ENCODE data around the gene WWP2. TPM values are rescaled to one million over a fixed set of nuclear protein-coding genes. Genes with fewer than 3 reads are reported as not detected.
"Not testable (repeated sequence)": the region's sequence is repeated elsewhere in the genome, so short reads cannot be mapped to it uniquely, and the experiment has no call there.

Gene WWP2
- total RNA-seq, 1 donor from 2014 or later, result 39.9 TPM

- no peak for TF ChIP-seq CTCF (IDR thresholded peaks at IDR 0.05)
- Mint-ChIP-seq H3K27me3 (ENCODE audit: low read depth) (no peaks in the 10 kb centered on the region), H3K4me1 (ENCODE audit: low read depth) (peaks cover 34% of the 10 kb centered on the region), H3K9me3 (ENCODE audit: low read depth) (no peaks in the 10 kb centered on the region), H3K27ac (ENCODE audit: unreplicated experiment) (peak overlapping the region; percentile 42), H3K36me3 (ENCODE audit: low read depth) (no peaks in the 10 kb centered on the region), H3K4me3 (ENCODE audit: unreplicated experiment) (no peak overlapping the region)
- DNase-seq (ENCODE audit: low spot score), result no peak
Measured at GRCh38 chr16:69847643-69848042, 85.5 kb downstream of the WWP2 start.

DNA sequence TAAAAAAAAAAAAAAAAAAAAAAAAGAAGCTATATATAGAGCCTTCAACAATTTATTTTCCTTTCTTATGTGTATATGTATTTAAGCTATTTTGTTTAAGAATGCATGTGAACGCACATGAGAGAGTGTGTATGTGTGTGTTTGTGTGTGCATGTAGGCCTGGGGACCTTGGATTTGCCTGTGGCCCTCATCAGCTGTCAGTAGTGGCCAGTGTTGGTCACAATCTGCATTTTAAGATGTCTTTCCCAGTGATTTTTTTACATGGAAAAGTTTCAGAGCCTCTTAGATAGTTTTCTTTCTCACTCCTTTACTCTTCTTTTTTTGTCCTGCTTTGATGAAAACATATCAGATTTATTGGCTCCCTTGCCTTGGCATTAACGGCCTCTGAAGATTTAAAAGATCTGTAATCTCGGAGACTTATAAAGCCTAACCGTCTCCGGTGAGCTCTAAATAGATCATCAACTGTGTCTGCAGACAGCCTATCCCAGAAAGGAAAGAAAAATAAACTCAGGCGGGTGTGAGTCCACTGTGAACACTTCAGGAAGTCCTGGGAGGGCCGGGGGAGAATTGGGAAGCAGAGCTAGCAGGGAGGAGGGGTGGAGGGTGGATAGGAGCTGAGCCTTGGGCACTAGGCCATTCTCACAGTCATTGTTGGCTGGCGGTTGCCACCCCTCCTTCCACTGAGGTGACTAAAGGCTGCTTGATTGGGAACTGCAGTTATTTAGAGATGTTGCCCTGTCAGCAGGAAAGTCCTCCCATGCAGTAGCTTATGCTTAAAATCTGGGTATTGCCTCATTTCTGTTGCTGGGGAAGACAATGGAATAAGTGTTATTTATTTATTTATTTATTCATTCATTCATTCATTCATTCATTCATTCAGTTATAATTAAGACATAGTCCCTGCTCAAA, 86.8 kb downstream of the WWP2 start:
- Mint-ChIP-seq H3K27ac (ENCODE audit: unreplicated experiment) (peak overlapping the region; percentile 97), H3K27me3 (ENCODE audit: low read depth) (no peaks in the 10 kb centered on the region), H3K36me3 (ENCODE audit: low read depth) (no peaks in the 10 kb centered on the region), H3K9me3 (ENCODE audit: low read depth) (no peaks in the 10 kb centered on the region), H3K4me3 (ENCODE audit: unreplicated experiment) (peak overlapping the region; percentile 61), H3K4me1 (ENCODE audit: low read depth) (peaks cover 37% of the 10 kb centered on the region)
- DNase-seq (ENCODE audit: low spot score), result no peak
- peak; percentile 71 for TF ChIP-seq CTCF (IDR thresholded peaks at IDR 0.05)

DNA sequence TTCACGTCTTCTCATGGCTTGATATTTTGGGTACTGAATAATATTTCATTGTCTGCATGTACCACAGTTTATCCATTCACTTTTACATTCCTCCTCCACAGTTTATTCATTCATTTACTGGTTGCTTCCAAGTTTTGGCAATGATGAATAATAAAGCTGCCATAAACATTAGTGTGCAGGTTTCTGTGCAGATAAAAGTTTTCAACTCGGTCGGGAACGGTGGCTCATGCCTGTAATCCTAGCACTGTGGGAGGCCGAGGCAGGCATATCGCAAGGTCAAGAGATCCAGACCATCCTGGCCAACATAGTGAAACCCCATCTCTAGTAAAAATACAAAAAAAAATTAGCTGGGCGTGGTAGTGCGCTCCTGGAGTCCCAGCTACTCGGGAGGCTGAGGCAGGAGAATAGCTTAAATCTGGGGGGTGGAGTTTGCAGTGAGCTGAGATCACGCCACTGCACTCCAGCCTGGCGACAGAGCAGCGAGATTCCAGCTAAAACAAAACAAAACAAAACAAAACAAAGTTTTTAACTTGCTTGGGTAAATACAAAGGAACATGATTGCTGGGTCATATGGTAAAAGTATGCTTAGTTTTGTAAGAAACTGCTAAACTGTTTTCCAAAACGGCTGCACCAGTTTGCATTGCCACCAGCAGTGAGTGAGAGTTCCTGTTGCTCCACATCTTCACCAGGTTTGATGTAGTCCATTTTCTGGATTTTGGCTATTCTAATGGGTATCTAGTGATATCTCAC, 89.5 kb downstream of the WWP2 start:
- no peak overlapping the region for H3K27ac Mint-ChIP-seq (ENCODE audit: unreplicated experiment)
- H3K27me3 Mint-ChIP-seq (ENCODE audit: low read depth), result no peaks in the 10 kb centered on the region
- H3K36me3 Mint-ChIP-seq (ENCODE audit: low read depth), result no peaks in the 10 kb centered on the region
- no peak for TF ChIP-seq CTCF (IDR thresholded peaks at IDR 0.05)
- no peak for DNase-seq (ENCODE audit: low spot score)
- H3K4me1 Mint-ChIP-seq (ENCODE audit: low read depth), result peaks cover 43% of the 10 kb centered on the region
- H3K9me3 Mint-ChIP-seq (ENCODE audit: low read depth), result no peaks in the 10 kb centered on the region
- H3K4me3 Mint-ChIP-seq (ENCODE audit: unreplicated experiment), result no peak overlapping the region

DNA sequence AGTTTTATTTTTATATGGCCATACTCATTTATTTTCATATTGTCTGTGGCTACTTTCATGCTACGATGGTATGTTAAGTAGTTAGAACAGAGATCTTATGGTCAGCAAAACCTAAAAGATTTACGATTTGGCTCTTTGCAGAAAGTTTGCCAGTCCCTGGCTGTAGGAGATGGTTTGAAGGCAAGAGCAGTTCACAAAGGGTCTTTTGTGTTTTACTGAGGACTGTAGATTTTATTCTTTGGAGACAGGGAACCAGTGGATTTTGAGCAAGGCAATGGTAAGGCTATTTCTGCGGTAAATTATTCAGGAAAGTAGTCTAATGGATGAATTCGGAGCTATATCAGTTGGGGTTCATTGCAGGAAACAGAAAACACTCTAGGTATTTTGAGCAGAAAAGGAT, 90.7 kb downstream of the WWP2 start:
- no peaks in the 10 kb centered on the region for H3K36me3 Mint-ChIP-seq (ENCODE audit: low read depth)
- no peak for TF ChIP-seq CTCF (IDR thresholded peaks at IDR 0.05)
- no peak overlapping the region for H3K4me3 Mint-ChIP-seq (ENCODE audit: unreplicated experiment)
- no peak overlapping the region for H3K27ac Mint-ChIP-seq (ENCODE audit: unreplicated experiment)
- no peaks in the 10 kb centered on the region for H3K9me3 Mint-ChIP-seq (ENCODE audit: low read depth)
- H3K27me3 Mint-ChIP-seq (ENCODE audit: low read depth), result no peaks in the 10 kb centered on the region
- no peak for DNase-seq (ENCODE audit: low spot score)
- H3K4me1 Mint-ChIP-seq (ENCODE audit: low read depth), result peaks cover 40% of the 10 kb centered on the region

- no peak overlapping the region for H3K27ac Mint-ChIP-seq (ENCODE audit: unreplicated experiment)
- H3K4me1 Mint-ChIP-seq (ENCODE audit: low read depth), result peaks cover 34% of the 10 kb centered on the region
- H3K27me3 Mint-ChIP-seq (ENCODE audit: low read depth), result no peaks in the 10 kb centered on the region
- H3K9me3 Mint-ChIP-seq (ENCODE audit: low read depth), result no peaks in the 10 kb centered on the region
- no peak for TF ChIP-seq CTCF (IDR thresholded peaks at IDR 0.05)
- no peak for DNase-seq (ENCODE audit: low spot score)
- no peaks in the 10 kb centered on the region for H3K36me3 Mint-ChIP-seq (ENCODE audit: low read depth)
- no peak overlapping the region for H3K4me3 Mint-ChIP-seq (ENCODE audit: unreplicated experiment)
Measured at GRCh38 chr16:69853481-69853880, 91.3 kb downstream of the WWP2 start.

DNA sequence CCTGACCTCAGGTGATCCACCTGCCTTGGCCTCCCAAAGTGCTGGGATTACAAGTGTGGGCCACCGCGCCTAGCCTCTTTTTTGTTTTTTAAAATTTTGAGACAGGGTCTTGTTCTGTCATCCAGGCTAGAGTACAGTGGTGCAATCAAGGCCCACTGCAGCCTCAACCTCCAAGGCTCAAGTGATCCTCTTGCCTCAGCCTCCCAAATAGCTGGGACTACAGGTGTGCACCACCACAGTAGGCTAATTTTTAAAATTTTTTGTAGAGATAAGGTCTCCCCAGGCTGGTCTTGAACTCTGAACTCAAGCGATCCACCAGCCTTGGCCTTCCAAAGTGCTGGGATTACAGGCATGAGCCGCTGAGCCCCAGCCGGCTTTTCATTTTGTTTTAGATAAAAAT, 92.6 kb downstream of the WWP2 start:
- H3K4me3 Mint-ChIP-seq (ENCODE audit: unreplicated experiment); DNase-seq (ENCODE audit: low spot score); H3K9me3 Mint-ChIP-seq (ENCODE audit: low read depth); H3K27ac Mint-ChIP-seq (ENCODE audit: unreplicated experiment); H3K36me3 Mint-ChIP-seq (ENCODE audit: low read depth); H3K27me3 Mint-ChIP-seq (ENCODE audit: low read depth): not testable (repeated sequence)
- peaks cover 28% of the 10 kb centered on the region for H3K4me1 Mint-ChIP-seq (ENCODE audit: low read depth)

All from chondrocyte (in vitro differentiated cells).